Measurements from ENCODE around the gene KCNH8.
"Not testable (repeated sequence)": the region's sequence is repeated elsewhere in the genome, so short reads cannot be mapped to it uniquely, and the experiment has no call there.

The KCNH8 gene

GRCh38 chr3:19183584-19183983 is 35.3 kb downstream of the KCNH8 start:
- no peak for DNase-seq (ENCODE audit: low spot score)

- DNase-seq (ENCODE audit: low spot score) = no peak
Observed at GRCh38 chr3:19190126-19190525, 41.8 kb downstream of the KCNH8 start.

DNA sequence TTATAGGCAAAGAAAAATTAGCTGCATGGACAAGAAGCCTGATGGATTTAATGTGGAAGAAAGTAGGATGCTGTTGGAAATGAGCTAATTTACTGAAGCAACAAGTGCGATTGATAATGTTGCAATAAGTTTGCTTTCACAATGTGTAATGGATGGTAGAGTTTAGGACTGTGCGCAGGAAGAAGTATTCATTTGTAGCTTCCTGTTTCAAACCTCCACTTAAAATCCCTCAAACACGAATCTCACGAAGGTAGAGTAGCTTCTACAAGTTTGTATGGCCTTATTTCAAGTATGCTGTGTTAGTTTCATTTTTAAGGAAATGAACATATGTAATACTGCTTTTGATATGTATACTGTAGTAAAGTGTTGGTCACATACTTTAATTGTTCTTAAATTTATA is 42.3 kb downstream of the KCNH8 start:
- DNase-seq (ENCODE audit: low spot score) = no peak

- no peak for DNase-seq (ENCODE audit: low spot score)
Observed at GRCh38 chr3:19199131-19199530, 50.8 kb downstream of the KCNH8 start.

DNA sequence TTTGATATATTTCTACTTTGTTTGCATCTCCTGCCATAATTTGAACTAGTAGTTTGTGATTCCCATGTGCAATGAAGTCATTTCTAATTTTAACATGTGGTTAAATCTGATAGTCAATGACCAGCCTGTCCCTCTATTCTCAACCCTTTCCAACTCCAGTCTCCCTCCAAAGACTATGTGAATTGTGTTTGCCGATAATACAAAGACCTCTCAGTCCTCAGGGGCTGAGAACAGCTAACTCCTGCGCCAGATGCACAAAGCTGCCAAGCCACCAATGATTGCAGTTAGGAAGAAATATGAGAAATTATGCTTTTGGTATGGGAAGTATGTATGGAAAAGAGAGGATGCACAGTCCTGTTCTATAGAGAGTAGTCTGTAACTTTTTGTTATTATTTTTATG is 54.0 kb downstream of the KCNH8 start:
- DNase-seq (ENCODE audit: low spot score) = no peak

GRCh38 chr3:19202754-19203153 is 54.4 kb downstream of the KCNH8 start:
- no peak for DNase-seq (ENCODE audit: low spot score)

GRCh38 chr3:19206540-19206939 is 58.2 kb downstream of the KCNH8 start:
- DNase-seq (ENCODE audit: low spot score) = no peak

DNA sequence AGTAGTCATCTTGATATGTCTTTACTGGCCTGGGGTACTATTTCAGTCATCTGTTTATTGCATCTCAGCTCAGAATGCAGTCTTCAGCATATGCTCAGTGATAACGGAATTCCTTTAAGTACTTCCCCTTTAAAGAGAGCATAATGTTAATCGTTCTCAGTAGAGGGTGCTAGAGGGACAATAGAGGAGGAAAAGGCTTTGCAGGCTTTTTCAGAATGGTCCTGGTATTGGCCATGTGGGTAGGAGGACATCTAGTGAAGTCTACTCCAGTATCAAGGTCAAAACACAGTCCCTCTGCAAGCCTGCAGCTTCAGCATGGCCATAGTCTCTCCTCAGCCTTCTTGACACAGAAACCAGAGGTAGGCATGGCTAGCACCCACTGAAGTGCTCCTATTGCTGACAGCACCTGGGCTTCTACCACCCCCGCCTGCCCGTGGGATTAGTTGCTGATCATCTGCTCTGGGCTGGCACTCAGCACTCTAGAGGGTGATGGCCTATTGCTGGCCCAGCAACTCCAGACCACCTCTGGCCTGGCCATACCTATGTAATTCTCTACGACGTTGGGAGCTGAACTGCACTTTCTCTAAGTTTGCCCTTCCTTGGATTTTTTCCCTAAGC is 65.4 kb downstream of the KCNH8 start:
- no peak for DNase-seq (ENCODE audit: low spot score)

GRCh38 chr3:19215427-19215826 is 67.1 kb downstream of the KCNH8 start:
- no peak for DNase-seq (ENCODE audit: low spot score)

- no peak for DNase-seq (ENCODE audit: low spot score)
Observed at GRCh38 chr3:19216669-19217337, 68.5 kb downstream of the KCNH8 start.

DNA sequence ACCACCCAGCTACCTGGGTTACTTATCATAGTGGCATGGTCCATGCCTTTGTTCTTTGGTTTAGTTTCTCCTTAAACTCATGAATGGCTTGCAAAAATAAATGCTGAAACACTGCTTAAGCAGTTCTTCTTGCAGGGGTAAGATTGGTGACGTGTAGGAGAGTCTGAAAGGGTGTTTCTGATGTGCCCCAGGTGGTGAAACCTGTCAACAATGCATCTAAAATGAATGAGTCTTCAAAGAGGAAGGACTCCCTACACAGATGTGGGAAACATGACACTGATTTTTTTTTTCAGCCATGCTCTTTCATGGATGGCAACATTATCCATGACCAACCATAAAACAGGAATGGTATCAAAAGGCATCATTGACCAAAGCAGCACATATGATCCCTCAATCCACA is 72.0 kb downstream of the KCNH8 start:
- no peak for DNase-seq (ENCODE audit: low spot score)

DNA sequence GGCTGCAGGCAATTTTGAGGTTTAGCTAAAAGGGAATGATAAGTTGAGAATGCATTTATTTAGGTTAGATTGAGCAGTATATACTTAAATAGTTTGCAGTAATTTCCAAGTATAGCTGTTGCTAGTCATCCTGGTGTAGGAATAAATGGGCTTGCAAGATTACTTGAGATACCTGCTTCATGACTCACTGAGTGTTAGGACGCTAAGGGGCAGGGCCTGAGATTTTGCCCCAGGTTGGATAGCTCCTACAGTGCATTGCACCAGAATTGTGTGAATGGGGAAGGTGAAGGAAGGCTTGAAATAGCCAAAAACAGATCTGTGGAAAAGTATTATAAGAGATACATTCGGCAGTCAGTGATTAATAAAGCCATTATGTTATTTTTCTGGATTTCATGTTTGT is 72.8 kb downstream of the KCNH8 start:
- no peak for DNase-seq (ENCODE audit: low spot score)

GRCh38 chr3:19226479-19226878 is 78.2 kb downstream of the KCNH8 start:
- no peak for DNase-seq (ENCODE audit: low spot score)

DNA sequence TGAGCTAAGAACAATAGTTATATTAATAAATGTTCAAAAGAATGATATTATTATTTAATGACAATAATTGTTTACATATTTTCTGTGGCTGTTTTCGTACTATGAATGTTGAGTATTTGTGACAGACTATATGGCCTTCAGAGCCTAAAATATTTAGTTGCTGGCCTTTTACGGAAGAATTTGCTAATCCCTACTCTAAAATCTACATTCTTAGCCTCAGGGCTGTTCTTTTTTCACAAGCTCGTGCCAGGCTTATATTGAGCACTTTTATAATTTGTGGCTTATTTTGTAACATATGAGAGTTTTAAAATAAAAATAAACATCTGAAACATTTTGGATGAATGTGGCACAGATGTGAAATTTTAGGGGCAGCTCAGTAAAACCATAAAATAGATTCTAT is 79.9 kb downstream of the KCNH8 start:
- no peak for DNase-seq (ENCODE audit: low spot score)

- no peak for DNase-seq (ENCODE audit: low spot score)
Observed at GRCh38 chr3:19229086-19229485, 80.8 kb downstream of the KCNH8 start.

DNA sequence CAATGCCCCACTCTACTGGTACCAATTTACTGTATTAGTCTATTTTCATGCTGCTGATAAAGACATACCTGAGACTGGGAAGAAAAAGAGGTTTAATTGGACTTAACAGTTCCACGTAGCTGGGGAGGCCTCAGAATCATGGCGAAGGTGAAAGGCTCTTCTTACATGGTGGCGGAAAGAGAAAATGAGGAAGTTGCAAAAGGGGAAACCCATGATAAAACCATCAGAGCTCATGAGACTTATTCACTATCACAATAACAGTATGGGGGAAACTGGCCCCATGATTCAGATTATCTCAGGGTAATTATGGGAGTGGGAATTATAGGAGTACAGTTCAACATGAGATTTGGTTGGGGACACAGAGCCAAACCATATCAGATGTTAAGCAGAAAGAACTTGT is 81.6 kb downstream of the KCNH8 start:
- DNase-seq (ENCODE audit: low spot score) = not testable (repeated sequence)

DNA sequence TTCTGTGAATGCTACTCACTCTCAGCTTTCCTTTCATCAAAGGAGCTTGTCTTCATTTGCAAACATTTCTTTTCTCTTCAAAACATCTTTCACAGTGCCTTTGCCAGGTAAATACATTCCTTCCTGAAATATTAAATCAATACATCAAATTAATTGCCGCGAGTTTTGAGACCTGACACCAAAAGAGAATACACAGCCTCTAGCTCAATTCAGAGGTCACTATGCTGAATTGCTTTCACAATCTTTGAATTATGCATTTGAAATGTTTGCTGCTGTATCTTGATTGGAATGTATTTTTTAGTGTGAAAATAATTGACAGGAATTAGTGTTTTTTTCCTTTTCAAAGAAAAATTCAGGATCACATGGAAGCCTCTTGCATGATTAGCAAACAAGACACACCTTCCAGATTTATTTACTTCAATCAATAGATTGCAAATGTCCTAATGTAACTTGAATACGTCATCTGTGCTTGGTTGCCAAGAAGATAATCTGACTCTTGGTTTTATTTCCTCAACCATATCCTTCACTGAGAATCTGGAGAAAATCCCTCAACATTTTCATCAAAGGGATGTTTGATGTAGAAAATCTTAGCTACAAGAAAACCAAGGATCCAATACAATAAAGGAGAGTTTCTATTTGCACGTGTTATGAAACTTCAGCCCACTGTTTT is 83.6 kb downstream of the KCNH8 start:
- no peak for DNase-seq (ENCODE audit: low spot score)

DNA sequence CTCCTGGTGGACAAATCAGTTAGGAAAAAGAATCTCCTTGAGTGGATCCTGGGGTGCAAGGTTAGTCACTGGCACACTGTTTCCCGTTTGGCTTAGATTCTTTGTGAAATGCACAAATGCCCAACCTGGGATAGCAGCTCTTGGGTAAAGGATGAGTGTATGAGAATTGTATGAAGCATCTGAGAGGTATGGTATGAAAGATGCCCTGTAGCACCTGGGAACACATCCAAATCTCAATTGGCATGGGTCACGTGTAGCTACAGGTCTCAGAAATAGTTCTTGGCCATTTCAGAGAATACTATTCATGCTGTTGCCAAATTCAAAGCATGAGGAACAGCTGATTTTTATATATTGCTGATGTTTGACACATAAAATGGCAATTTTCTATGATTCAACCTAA is 84.3 kb downstream of the KCNH8 start:
- no peak for DNase-seq (ENCODE audit: low spot score)

DNA sequence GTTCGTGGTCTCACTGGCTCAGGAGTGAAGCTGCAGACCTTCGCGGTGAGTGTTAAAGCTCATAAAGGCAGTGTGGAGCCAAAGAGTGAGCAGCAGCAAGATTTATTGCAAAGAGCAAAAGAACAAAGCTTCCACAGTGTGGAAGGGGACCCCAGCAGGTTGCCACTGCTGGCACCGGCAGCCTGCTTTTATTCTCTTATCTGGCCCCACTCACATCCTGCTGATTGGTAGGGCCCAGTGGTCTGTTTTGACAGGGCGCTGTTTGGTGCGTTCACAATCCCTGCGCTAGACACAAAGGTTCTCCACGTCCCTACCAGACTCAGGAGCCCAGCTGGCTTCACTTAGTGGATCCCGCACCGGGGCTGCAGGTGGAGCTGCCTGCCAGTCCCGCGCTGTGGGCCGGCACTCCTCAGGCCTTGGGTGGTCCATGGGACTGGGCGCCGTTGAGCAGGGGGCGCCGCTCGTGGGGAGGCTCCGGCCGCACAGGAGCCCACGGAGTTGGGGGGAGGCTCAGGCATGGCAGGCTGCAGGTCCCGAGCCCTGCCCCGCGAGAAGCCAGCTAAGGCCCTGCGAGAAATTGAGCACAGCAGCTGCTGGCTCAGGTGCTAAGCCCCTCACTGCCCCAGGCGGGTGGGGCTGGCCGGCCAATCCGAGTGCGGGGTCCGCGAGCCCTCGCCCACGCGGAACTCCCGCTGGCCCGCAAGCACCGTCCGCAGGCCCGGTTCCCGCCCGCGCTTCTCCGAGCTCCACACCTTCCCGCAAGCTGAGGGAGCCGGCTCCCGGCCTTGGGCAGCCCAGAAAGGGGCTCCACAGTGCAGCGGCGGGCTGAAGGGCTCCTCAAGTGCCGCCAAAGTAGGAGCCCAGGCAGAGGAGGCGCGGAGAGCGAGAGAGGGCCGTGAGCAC is 85.8 kb downstream of the KCNH8 start:
- DNase-seq (ENCODE audit: low spot score) = not testable (repeated sequence)

GRCh38 chr3:19248143-19248542 is 99.8 kb downstream of the KCNH8 start:
- DNase-seq (ENCODE audit: low spot score) = no peak

- no peak for DNase-seq (ENCODE audit: low spot score)
Observed at GRCh38 chr3:19248767-19249166, 100.5 kb downstream of the KCNH8 start.

GRCh38 chr3:19250959-19251610 is 102.8 kb downstream of the KCNH8 start:
- no peak for DNase-seq (ENCODE audit: low spot score)

All from hematopoietic multipotent progenitor cell treated with erythropoietin and hydrocortisone succinate and interleukin-3 and kit ligand, for 17 days (in vitro differentiated cells).